ENCODE results near the gene STRBP. TPM values are rescaled to one million over a fixed set of nuclear protein-coding genes. Genes with fewer than 3 reads are reported as not detected.

Gene STRBP
- total and polyA plus RNA-seq, 9 of the 15 experiments (the other 6 are each of a cell fraction or from before 2014, with no cell fraction given) = 27.7 to 84.0 (median 70.2) TPM

- intact Hi-C loops (cut with micrococcal nuclease) (no loop called here), in situ Hi-C loops (cut with MboI) (no loop called here)
- Histone ChIP-seq H3K4me1 (replicated peaks in 1 of 2; ENCODE audit: control insufficient read depth in 2 of 2, insufficient read depth in 2 of 2, low read length in 2 of 2) (peaks cover 0 to 2% of the 10 kb centered on the region in 2 experiments; a peak in 2 of 5 replicates), H3K36me3 (ENCODE audit: control insufficient read depth, insufficient read depth, low read length) (no peaks in the 10 kb centered on the region), H3K27ac (ENCODE audit: extremely low read depth, low read depth, low read length) (no peak overlapping the region), H3K4me3 (no peak overlapping the region), H4K20me1 (replicated peaks; ENCODE audit: control insufficient read depth, insufficient read depth, low read length) (no peaks in the 10 kb centered on the region), H3K27me3 (ENCODE audit: control insufficient read depth in 2 of 2, insufficient read depth in 2 of 2, low read length in 2 of 2) (no peaks in the 10 kb centered on the region), H3K4me2 (ENCODE audit: insufficient read depth, low read length) (no peak overlapping the region), H3K79me2 (ENCODE audit: control insufficient read depth, insufficient read depth, low read length) (no peaks in the 10 kb centered on the region), H2AFZ (ENCODE audit: low read depth, low read length) (no peak overlapping the region), H3K9ac (ENCODE audit: insufficient read depth in 1 of 2, low read depth in 2 of 2, low read length in 2 of 2) (no peak overlapping the region), H3K9me3 (replicated peaks; ENCODE audit: control insufficient read depth, insufficient read depth, low read depth, low read length) (peaks cover 3% of the 10 kb centered on the region; the same call in 1 of the 2 replicates), H3K9me1 (ENCODE audit: control insufficient read depth, insufficient read depth, low read length) (no peaks in the 10 kb centered on the region)
- ChIA-PET POLR2A (no interaction called here), CTCF (ENCODE audit: low intra/inter-chr PET ratio) (no interaction called here)
- ATAC-seq (no peak), DNase-seq (ENCODE audit: extremely low read depth in 1 of 4, low spot score in 3 of 4) (no peak), FAIRE-seq (no peak)
- no TSS peak for BruUV-seq (replicated peaks)
- TF ChIP-seq BRD4 (IDR thresholded peaks at IDR 0.05) (no peak), E2F3 (CRISPR knock-in tag; IDR thresholded peaks at IDR 0.05) (no peak), CBX3 (IDR thresholded peaks at IDR 0.05; ENCODE audit: borderline replicate concordance in 1 of 2, low read length in 2 of 2) (no peak), REST (IDR thresholded peaks at IDR 0.05; ENCODE audit: borderline replicate concordance) (no peak), REST (CRISPR knock-in tag; IDR thresholded peaks at IDR 0.05; ENCODE audit: low read depth) (no peak), ETV6 (IDR thresholded peaks at IDR 0.05; ENCODE audit: borderline replicate concordance in 1 of 2, low read depth in 2 of 2, low read length in 1 of 2) (no peak), ETV6 (CRISPR knock-in tag; IDR thresholded peaks at IDR 0.05; ENCODE audit: borderline replicate concordance) (no peak), ZNF263 (CRISPR knock-in tag; IDR thresholded peaks at IDR 0.05; ENCODE audit: borderline replicate concordance) (no peak), TEAD2 (tag; IDR thresholded peaks at IDR 0.05) (no peak), HCFC1 (IDR thresholded peaks at IDR 0.05; ENCODE audit: low read depth, low read length) (no peak), SREBF1 (IDR thresholded peaks at IDR 0.05; ENCODE audit: borderline replicate concordance, low read depth, low read length) (no peak), KDM5B (IDR thresholded peaks at IDR 0.05; ENCODE audit: insufficient replicate concordance, low read depth, low read length) (no peak), STAT6 (CRISPR knock-in tag; IDR thresholded peaks at IDR 0.05) (no peak), NCOA2 (IDR thresholded peaks at IDR 0.05; ENCODE audit: partially characterized antibody in 2 of 2) (no peak)
These were observed 8.2 kb upstream of the STRBP start for GRCh38 chr9:123276551-123276950.

All from K562 (cell line).